Liver (tissue), 9 donors: ENCODE data around the gene PDZD2. TPM values are rescaled to one million over a fixed set of nuclear protein-coding genes. Genes with fewer than 3 reads are reported as not detected.

Source experiments
- DNase-seq: peaks from one replicate; pipeline ENCODE4 v3.0.0-alpha.2; 2017; ENCODE audit warnings: low spot score
- H3K27ac ChIP-seq, 2 donors: one replicate each; pipeline ENCODE4 v1.7.0; 2013; ENCODE audit warnings: inconsistent platforms in 2 of 2, low read length in 2 of 2, control low read depth in 1 of 2, low read depth in 1 of 2, mild to moderate bottlenecking in 1 of 2
- H3K27me3 ChIP-seq, 4 donors: one replicate each; pipeline versions ENCODE4 v1.6.1 to v1.7.0; 2013; ENCODE audit warnings: low read length in 3 of 4, inconsistent platforms in 1 of 4, mild to moderate bottlenecking in 1 of 4, moderate library complexity in 1 of 4; ENCODE audit not compliant: control insufficient read depth in 4 of 4, insufficient read depth in 4 of 4
- H3K36me3 ChIP-seq, 4 donors: one replicate each; pipeline versions ENCODE4 v1.6.1 to v1.7.0; 2013; ENCODE audit warnings: low read length in 3 of 4, mild to moderate bottlenecking in 3 of 4, low read depth in 1 of 4, moderate library complexity in 1 of 4; ENCODE audit not compliant: control insufficient read depth in 4 of 4, insufficient read depth in 3 of 4
- H3K4me1 ChIP-seq, 4 donors: one replicate each; pipeline versions ENCODE4 v1.6.1 to v1.7.0; 2013; ENCODE audit warnings: low read length in 3 of 4, mild to moderate bottlenecking in 3 of 4, moderate library complexity in 1 of 4; ENCODE audit not compliant: control insufficient read depth in 4 of 4, insufficient read depth in 4 of 4
- H3K4me3 ChIP-seq, 3 donors: one replicate each; pipeline versions ENCODE4 v1.6.1 to v1.7.0; 2013; ENCODE audit warnings: low read length in 3 of 3, control low read depth in 1 of 3, low read depth in 1 of 3, mild to moderate bottlenecking in 1 of 3
- H3K9ac ChIP-seq, 2 donors: one replicate each; pipeline ENCODE4 v1.7.0; 2013; ENCODE audit warnings: low read length in 2 of 2, mild to moderate bottlenecking in 2 of 2, moderate library complexity in 2 of 2, control low read depth in 1 of 2, low read depth in 1 of 2
- H3K9me3 ChIP-seq, 4 donors: one replicate each; pipeline versions ENCODE4 v1.6.1 to v1.7.0; 2013; ENCODE audit warnings: low read length in 3 of 4; ENCODE audit not compliant: control insufficient read depth in 4 of 4
- ATF3 ChIP-seq: IDR thresholded peaks from 2 replicates; pipeline ENCODE4 v1.6.1; 2016; ENCODE audit warnings: antibody characterized with exemption
- EGR1 ChIP-seq, 2 donors: IDR thresholded peaks; 2 replicates each; pipeline ENCODE4 v1.6.1; 2016 to 2018; ENCODE audit warnings: antibody characterized with exemption in 2 of 2, low read depth in 2 of 2
- FOXA1 ChIP-seq: IDR thresholded peaks from 2 replicates; pipeline ENCODE4 v1.6.1; 2016; ENCODE audit warnings: antibody characterized with exemption
- GABPA ChIP-seq, 2 donors: IDR thresholded peaks in 1 of 2; conservative IDR thresholded peaks in 1 of 2; 2 replicates each; pipeline ENCODE4 v1.6.1; 2016; ENCODE audit warnings: antibody characterized with exemption in 2 of 2, mild to moderate bottlenecking in 1 of 2, moderate library complexity in 1 of 2
- HNF4A ChIP-seq, 2 donors: conservative IDR thresholded peaks; 2 replicates each; pipeline ENCODE4 v1.6.1; 2016; ENCODE audit warnings: antibody characterized with exemption in 2 of 2, mild to moderate bottlenecking in 2 of 2
- HNF4G ChIP-seq: IDR thresholded peaks from 2 replicates; pipeline ENCODE4 v1.6.1; 2016; ENCODE audit warnings: antibody characterized with exemption
- REST ChIP-seq: IDR thresholded peaks from 2 replicates; pipeline ENCODE4 v1.6.1; 2016; ENCODE audit warnings: antibody characterized with exemption, mild to moderate bottlenecking
- TAF1 ChIP-seq: conservative IDR thresholded peaks from 2 replicates; pipeline ENCODE4 v1.6.1; 2016; ENCODE audit warnings: antibody characterized with exemption, mild to moderate bottlenecking
- YY1 ChIP-seq: IDR thresholded peaks from 2 replicates; pipeline ENCODE4 v1.6.1; 2016; ENCODE audit warnings: antibody characterized with exemption, mild to moderate bottlenecking
- ZBTB33 ChIP-seq: IDR thresholded peaks from 2 replicates; pipeline ENCODE4 v1.6.1; 2016; ENCODE audit warnings: antibody characterized with exemption
- WGBS: extraction: QIAGEN DNeasy Blood & Tissue Kit; methylation state at CpG from one replicate; pipeline ENCODE4 v1.1.7; 2013; 5-methylcytosine and 5-hydroxymethylcytosine counted together
- polyA plus RNA-seq, 2 donors: library from polyadenylated mRNA; stranded (reverse) in 1 of 2; unstranded in 1 of 2; fragments of 200-250 nt in 1 of 2; fragments of >200 nt in 1 of 2; fragmentation: Nextera tagmentation in 1 of 2; extraction: Ambion mirVana in 1 of 2; gene quantifications; one replicate each; pipeline versions ENCODE4 v1.2.1 to v1.2.3, GENCODE V29; 2013 to 2015
- total RNA-seq, 2 donors: library from RNA; depleted of rRNA; stranded (reverse); fragments of >200 nt; gene quantifications; one replicate each; pipeline ENCODE4 v1.2.3, GENCODE V29; 2014
- donor health status: healthy.
- donor health status: healthy.
- donor health status: healthy.
- donor health status: healthy.
- donor health status: healthy.

The PDZD2 gene
- total and polyA plus RNA-seq, 4 donors, result 0.27 to 1.1 (median 0.54) TPM

- Histone ChIP-seq H3K4me3 (no peak overlapping the region), H3K9me3 (no peaks in the 10 kb centered on the region), H3K4me1 (no peaks in the 10 kb centered on the region), H3K27me3 (no peaks in the 10 kb centered on the region), H3K36me3 (no peaks in the 10 kb centered on the region), H3K9ac (no peak overlapping the region), H3K27ac (no peak overlapping the region)
- no peak for DNase-seq
- 42% methylated on average over 3 of the region's 3 CpGs for WGBS
- no peak for TF ChIP-seq EGR1 (IDR thresholded peaks at IDR 0.05; ENCODE audit: low read depth in 2 of 2)
- no peak for TF ChIP-seq ZBTB33
- no peak for TF ChIP-seq YY1
- no peak for TF ChIP-seq ATF3
- peak in 1 of 2 donors; percentile 28 for TF ChIP-seq HNF4A (conservative IDR thresholded peaks at IDR 0.05)
- TF ChIP-seq HNF4G, result no peak
- TF ChIP-seq TAF1, result no peak
- no peak for TF ChIP-seq FOXA1
These were observed 12.8 kb upstream of the PDZD2 start for GRCh38 chr5:31626156-31626555.

GRCh38 chr5:31626604-31627234 lies 12.2 kb upstream of the PDZD2 start:
- 68% methylated on average over 11 of the region's 11 CpGs for WGBS
- H3K36me3 ChIP-seq, result no peaks in the 10 kb centered on the region
- H3K9me3 ChIP-seq, result no peaks in the 10 kb centered on the region
- H3K4me1 ChIP-seq, result no peaks in the 10 kb centered on the region
- TF ChIP-seq ZBTB33 (no peak), GABPA (IDR thresholded peaks at IDR 0.05 in 1 of 2, conservative IDR thresholded peaks at IDR 0.05 in 1 of 2) (no peak), REST (no peak), TAF1 (no peak), EGR1 (IDR thresholded peaks at IDR 0.05; ENCODE audit: low read depth in 2 of 2) (no peak)
- no peak overlapping the region for H3K9ac ChIP-seq
- no peaks in the 10 kb centered on the region for H3K27me3 ChIP-seq
- no peak for DNase-seq
- no peak overlapping the region for H3K4me3 ChIP-seq
- H3K27ac ChIP-seq, result no peak overlapping the region
